Neural progenitor cell (in vitro differentiated cells): ENCODE data around the gene SERPINB10.

ENCODE experiments used
- CTCF ChIP-seq: fragments of 200-600 bp; sonication (generic); IDR thresholded peaks from 2 replicates; pipeline ENCODE4 v1.5.1; 2017; ENCODE audit warnings: antibody characterized with exemption, mild to moderate bottlenecking
- EZH2 ChIP-seq: fragments of 200-600 bp; sonication (generic); IDR thresholded peaks from 2 replicates; pipeline ENCODE4 v1.6.1; 2017; ENCODE audit warnings: antibody characterized with exemption, mild to moderate bottlenecking, moderate library complexity

- TF ChIP-seq CTCF = no peak
- TF ChIP-seq EZH2 = no peak
Observed at GRCh38 chr18:63924551-63924950, 16.8 kb downstream of the SERPINB10 start.
